Loucy (cell line): ENCODE data around the gene BTBD9.
"Not testable (repeated sequence)": the region's sequence is repeated elsewhere in the genome, so short reads cannot be mapped to it uniquely, and the experiment has no call there.

Experiments used
- H2AFZ ChIP-seq: fragments of 200-600 bp; sonication (generic); 2 replicates; pipeline ENCODE4 v1.6.0; 2016; ENCODE audit warnings: antibody characterized with exemption, mild to moderate bottlenecking, low read length, moderate library complexity
- H3F3A ChIP-seq: fragments of 200-600 bp; 2 replicates; pipeline ENCODE4 v1.6.0; 2016; ENCODE audit warnings: antibody characterized with exemption, low read depth, mild to moderate bottlenecking
- H3K27me3 ChIP-seq: fragments of 200-600 bp; sonication (generic); 2 replicates; pipeline ENCODE4 v1.6.1; 2014; ENCODE audit warnings: low read length, mild to moderate bottlenecking; ENCODE audit not compliant: insufficient read depth, poor library complexity, severe bottlenecking
- H3K36me3 ChIP-seq: fragments of 200-600 bp; sonication (generic); 2 replicates; pipeline ENCODE4 v1.6.1; 2016; ENCODE audit warnings: low read length; ENCODE audit not compliant: insufficient read depth
- H3K4me1 ChIP-seq: fragments of 200-600 bp; sonication (generic); 2 replicates; pipeline ENCODE4 v1.5.1; 2014; ENCODE audit warnings: low read length, mild to moderate bottlenecking; ENCODE audit not compliant: insufficient read depth, poor library complexity, severe bottlenecking
- H3K4me2 ChIP-seq: fragments of 200-600 bp; sonication (generic); 2 replicates; pipeline ENCODE4 v1.6.0; 2014; ENCODE audit warnings: antibody characterized with exemption, low read length, low read depth, mild to moderate bottlenecking; ENCODE audit not compliant: poor library complexity, severe bottlenecking
- H3K4me3 ChIP-seq: fragments of 200-600 bp; sonication (generic); 2 replicates; pipeline ENCODE4 v1.5.1; 2014; ENCODE audit warnings: low read length, mild to moderate bottlenecking, mixed read lengths; ENCODE audit not compliant: poor library complexity, severe bottlenecking
- H3K79me2 ChIP-seq: fragments of 200-600 bp; sonication (generic); 2 replicates; pipeline ENCODE4 v1.6.1; 2014; ENCODE audit warnings: low read length; ENCODE audit not compliant: insufficient read depth
- H3K9ac ChIP-seq: fragments of 200-600 bp; sonication (generic); 2 replicates; pipeline ENCODE4 v1.6.0; 2014; ENCODE audit warnings: mild to moderate bottlenecking, low read depth, low read length, moderate library complexity; ENCODE audit not compliant: poor library complexity, severe bottlenecking
- H3K9me2 ChIP-seq: fragments of 200-600 bp; sonication (generic); replicated peaks from 2 replicates; pipeline ENCODE4 v1.6.1; 2016; ENCODE audit warnings: low read depth, low read length, mixed read lengths
- H3K9me3 ChIP-seq: fragments of 200-600 bp; sonication (generic); 2 replicates; pipeline ENCODE4 v1.6.1; 2014; ENCODE audit warnings: mild to moderate bottlenecking, antibody characterized with exemption, low read length, low read depth; ENCODE audit not compliant: insufficient read depth
- H4K20me1 ChIP-seq: fragments of 200-600 bp; sonication (generic); 2 replicates; pipeline ENCODE4 v1.6.0; 2014; ENCODE audit warnings: antibody characterized with exemption, low read length, mild to moderate bottlenecking; ENCODE audit not compliant: insufficient read depth, poor library complexity, severe bottlenecking
- EZH2phosphoT487 ChIP-seq: fragments of 200-600 bp; IDR thresholded peaks from 2 replicates; pipeline ENCODE4 v1.6.1; 2018; ENCODE audit warnings: antibody characterized with exemption, mild to moderate bottlenecking, moderate library complexity, borderline replicate concordance
- TF ChIP-seq, protein P1 (sequence below): fragments of 200-600 bp; sonication (generic); conservative IDR thresholded peaks from 2 replicates; pipeline ENCODE4 v1.5.1; 2014; ENCODE audit warnings: mild to moderate bottlenecking, antibody characterized with exemption, low read length

Gene BTBD9

GRCh38 chr6:38631186-38631783, 8.4 kb downstream of the BTBD9 start:
- H3K27me3 ChIP-seq, result no peaks in the 10 kb centered on the region
- H3K9me2 ChIP-seq, result no peaks in the 10 kb centered on the region
- no peak for TF ChIP-seq EZH2phosphoT487
- TF ChIP-seq, protein P1, sequence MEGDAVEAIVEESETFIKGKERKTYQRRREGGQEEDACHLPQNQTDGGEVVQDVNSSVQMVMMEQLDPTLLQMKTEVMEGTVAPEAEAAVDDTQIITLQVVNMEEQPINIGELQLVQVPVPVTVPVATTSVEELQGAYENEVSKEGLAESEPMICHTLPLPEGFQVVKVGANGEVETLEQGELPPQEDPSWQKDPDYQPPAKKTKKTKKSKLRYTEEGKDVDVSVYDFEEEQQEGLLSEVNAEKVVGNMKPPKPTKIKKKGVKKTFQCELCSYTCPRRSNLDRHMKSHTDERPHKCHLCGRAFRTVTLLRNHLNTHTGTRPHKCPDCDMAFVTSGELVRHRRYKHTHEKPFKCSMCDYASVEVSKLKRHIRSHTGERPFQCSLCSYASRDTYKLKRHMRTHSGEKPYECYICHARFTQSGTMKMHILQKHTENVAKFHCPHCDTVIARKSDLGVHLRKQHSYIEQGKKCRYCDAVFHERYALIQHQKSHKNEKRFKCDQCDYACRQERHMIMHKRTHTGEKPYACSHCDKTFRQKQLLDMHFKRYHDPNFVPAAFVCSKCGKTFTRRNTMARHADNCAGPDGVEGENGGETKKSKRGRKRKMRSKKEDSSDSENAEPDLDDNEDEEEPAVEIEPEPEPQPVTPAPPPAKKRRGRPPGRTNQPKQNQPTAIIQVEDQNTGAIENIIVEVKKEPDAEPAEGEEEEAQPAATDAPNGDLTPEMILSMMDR, result no peak
- no peak overlapping the region for H3K4me2 ChIP-seq
- no peaks in the 10 kb centered on the region for H4K20me1 ChIP-seq
- H3K9me3 ChIP-seq, result no peaks in the 10 kb centered on the region
- no peak overlapping the region for H3K9ac ChIP-seq
- no peaks in the 10 kb centered on the region for H3K79me2 ChIP-seq
- H2AFZ ChIP-seq, result no peak overlapping the region
- peaks cover 4% of the 10 kb centered on the region for H3K4me1 ChIP-seq
- no peak overlapping the region for H3K4me3 ChIP-seq
- H3K36me3 ChIP-seq, result no peaks in the 10 kb centered on the region
- no peaks in the 10 kb centered on the region for H3F3A ChIP-seq

DNA sequence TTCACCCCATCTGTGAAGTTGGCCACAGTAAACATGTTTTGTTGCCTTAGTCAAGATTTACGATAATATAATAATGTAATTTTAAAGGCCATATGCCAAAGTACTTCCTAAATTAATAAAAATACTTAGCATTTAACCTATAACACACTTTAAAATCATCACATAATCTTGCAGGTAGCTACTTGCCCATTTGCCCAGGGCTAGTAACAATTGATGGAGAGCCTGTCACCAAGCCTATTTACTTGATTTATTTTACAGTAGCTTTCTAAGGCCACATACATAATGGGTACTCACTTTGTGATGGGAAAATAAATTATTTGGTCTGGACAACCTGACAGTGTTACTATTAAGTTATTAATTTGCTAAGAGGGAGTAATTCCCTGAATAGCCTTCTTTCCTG, 14.5 kb downstream of the BTBD9 start:
- H3K27me3 ChIP-seq, result no peaks in the 10 kb centered on the region
- H3K4me1 ChIP-seq, result no peaks in the 10 kb centered on the region
- no peak overlapping the region for H2AFZ ChIP-seq
- no peak overlapping the region for H3K4me2 ChIP-seq
- peaks cover 6% of the 10 kb centered on the region; the same call in 1 of the 2 replicates for H3K9me3 ChIP-seq
- TF ChIP-seq EZH2phosphoT487, result no peak
- TF ChIP-seq, protein P1, result no peak
- no peaks in the 10 kb centered on the region for H3K79me2 ChIP-seq
- no peaks in the 10 kb centered on the region for H3K36me3 ChIP-seq
- H3K4me3 ChIP-seq, result no peak overlapping the region
- H3F3A ChIP-seq, result no peaks in the 10 kb centered on the region
- no peaks in the 10 kb centered on the region for H3K9me2 ChIP-seq
- no peak overlapping the region for H3K9ac ChIP-seq
- H4K20me1 ChIP-seq, result no peaks in the 10 kb centered on the region

DNA sequence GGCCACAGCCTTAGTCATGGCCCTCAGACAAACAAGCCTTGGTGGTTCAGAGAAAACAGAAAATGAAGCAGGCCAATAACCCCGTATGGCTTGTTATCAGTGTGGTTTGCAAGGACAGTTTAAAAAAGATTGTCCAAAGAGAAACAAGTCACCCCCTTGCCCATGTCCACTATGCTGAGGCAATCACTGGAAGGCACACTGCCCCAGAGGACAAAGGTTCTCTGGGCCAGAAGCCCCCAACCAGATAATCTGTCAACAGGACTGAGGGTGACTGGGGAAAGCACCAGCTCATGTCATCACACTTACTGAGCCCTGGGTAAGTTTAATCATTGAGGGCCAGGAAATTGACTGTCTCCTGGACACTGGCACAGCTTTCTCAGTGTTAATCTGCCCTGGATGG, 20.4 kb downstream of the BTBD9 start:
- not testable (repeated sequence) for H3K9me3 ChIP-seq, H3K4me2 ChIP-seq, H3K27me3 ChIP-seq, H4K20me1 ChIP-seq, H3K9me2 ChIP-seq, H3K36me3 ChIP-seq, H2AFZ ChIP-seq, H3K4me1 ChIP-seq, H3K4me3 ChIP-seq, H3K79me2 ChIP-seq, H3K9ac ChIP-seq, H3F3A ChIP-seq

DNA sequence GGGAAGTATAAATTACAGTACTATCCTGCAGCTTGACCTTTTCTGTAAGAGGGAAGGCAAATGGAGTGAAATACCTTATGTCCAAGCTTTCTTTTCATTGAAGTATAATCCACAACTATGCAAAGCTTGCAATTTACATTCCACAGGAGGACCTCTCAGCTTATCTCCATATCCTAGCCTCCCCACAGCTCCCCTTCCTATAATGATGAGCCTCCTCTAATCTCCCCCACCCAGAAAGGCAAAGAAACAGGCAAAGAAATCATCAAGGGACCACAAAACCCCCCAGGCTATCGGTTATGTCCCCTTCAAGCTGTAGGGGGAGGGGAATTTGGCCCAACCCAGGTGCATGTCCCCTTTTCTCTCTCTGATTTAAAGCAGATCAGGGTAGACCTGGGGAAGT, 21.4 kb downstream of the BTBD9 start:
- H3K27me3 ChIP-seq, H3K4me1 ChIP-seq, H3K36me3 ChIP-seq, H2AFZ ChIP-seq, H3F3A ChIP-seq, H3K79me2 ChIP-seq, H3K9me3 ChIP-seq, H3K9ac ChIP-seq, H3K4me2 ChIP-seq, H3K9me2 ChIP-seq, H3K4me3 ChIP-seq, H4K20me1 ChIP-seq: not testable (repeated sequence)
